Glomerular endothelial cell (primary cell): Measurements from ENCODE around the gene MTX2. TPM values are rescaled to one million over a fixed set of nuclear protein-coding genes. Genes with fewer than 3 reads are reported as not detected.
"Not testable (repeated sequence)": the region's sequence is repeated elsewhere in the genome, so short reads cannot be mapped to it uniquely, and the experiment has no call there.

Experiments
- DNase-seq: peaks from one replicate; pipeline ENCODE4 v3.0.0-alpha.2; 2011; ENCODE audit warnings: low read depth, low spot score; ENCODE audit errors: extremely low read depth
- total RNA-seq: library from RNA; depleted of rRNA; stranded (reverse); fragments of >200 nt; gene quantifications from 2 replicates; pipeline ENCODE4 v1.2.3, GENCODE V29; 2015

The MTX2 gene
- total RNA-seq, 1 donor from 2014 or later = 46.3 TPM

DNA sequence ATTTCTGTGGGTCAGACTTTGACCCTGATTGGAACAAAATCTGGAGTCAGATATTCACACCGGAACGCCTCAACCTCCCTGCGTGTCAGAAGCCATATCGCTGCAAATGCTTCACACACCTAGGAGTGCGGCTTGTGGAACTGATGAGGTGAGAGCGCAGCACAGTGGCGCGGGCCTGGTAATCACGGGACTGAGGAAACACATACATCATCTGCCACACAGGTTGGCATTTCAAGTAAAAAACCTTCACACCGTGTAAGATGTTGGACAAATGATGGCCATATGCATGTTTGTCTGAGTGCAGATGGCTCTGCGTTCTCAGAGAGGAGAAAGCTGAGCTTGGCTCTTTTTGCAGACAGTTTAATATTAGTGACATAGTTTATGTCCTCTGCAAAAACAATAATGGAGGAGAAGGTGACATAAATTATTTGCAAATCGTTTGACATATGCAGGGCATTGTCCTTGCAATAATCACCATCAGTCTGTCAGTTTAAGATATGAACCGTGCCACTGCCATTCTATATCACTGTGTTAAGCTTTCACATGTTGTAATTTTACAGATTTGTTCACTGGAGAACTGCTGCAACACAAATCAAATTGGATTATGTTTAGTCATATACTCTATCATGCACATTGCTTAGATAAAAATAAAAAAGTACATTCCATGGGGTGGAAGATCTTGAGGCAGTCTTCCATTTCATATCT, 101.4 kb downstream of the MTX2 start:
- no peak for DNase-seq

- DNase-seq = not testable (repeated sequence)
These were observed 103.9 kb downstream of the MTX2 start for GRCh38 chr2:176373155-176373554.

- no peak for DNase-seq
These were observed 109.1 kb downstream of the MTX2 start for GRCh38 chr2:176378323-176378722.

- DNase-seq = no peak
These were observed 111.1 kb downstream of the MTX2 start for GRCh38 chr2:176380341-176380740.

GRCh38 chr2:176383100-176383499, 113.9 kb downstream of the MTX2 start:
- no peak for DNase-seq

- DNase-seq = no peak
These were observed 114.7 kb downstream of the MTX2 start for GRCh38 chr2:176383836-176384442.

GRCh38 chr2:176385219-176385759, 116.0 kb downstream of the MTX2 start:
- no peak for DNase-seq

DNA sequence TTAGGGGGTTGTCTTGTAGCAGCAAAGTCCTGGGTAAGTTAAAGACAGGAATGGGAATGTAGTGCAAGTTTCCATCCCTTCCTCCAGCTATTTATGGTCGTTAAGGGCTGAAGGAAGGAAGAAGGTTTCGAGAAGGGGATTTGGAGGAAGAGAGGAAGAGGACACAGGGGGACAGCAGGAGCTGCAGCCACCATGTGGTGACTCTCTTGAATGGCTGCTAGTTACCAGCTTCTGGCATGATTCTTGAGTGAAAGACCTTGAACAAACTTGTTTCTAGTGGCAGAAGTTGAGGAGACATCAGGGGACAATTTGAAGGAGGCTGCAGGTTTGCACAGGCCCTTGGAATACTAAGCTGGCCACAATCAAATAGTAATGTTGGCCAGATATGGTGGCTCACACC, 116.6 kb downstream of the MTX2 start:
- DNase-seq = no peak

Other genes starting within 250 kb of the MTX2 start
- not detected in 2 replicates for gene EVX2, start 185.5 kb upstream of the MTX2 start, total RNA-seq
- gene HOXD13, start 176.7 kb upstream of the MTX2 start, total RNA-seq = not detected in 2 replicates
- gene HOXD12, start 169.6 kb upstream of the MTX2 start, total RNA-seq = not detected in 2 replicates
- 2.2 and 2.5 TPM in 2 replicates for gene HOXD11, start 162.2 kb upstream of the MTX2 start, total RNA-seq
- gene HOXD10, start 152.7 kb upstream of the MTX2 start, total RNA-seq = 1.3 and 2.0 TPM in 2 replicates
- 4.7 and 7.6 TPM in 2 replicates for gene HOXD9, start 146.7 kb upstream of the MTX2 start, total RNA-seq
- gene HOXD8, start 139.7 kb upstream of the MTX2 start, total RNA-seq = 14.2 and 18.9 TPM in 2 replicates
- 5.5 and 12.4 TPM in 2 replicates for gene HOXD4, start 117.9 kb upstream of the MTX2 start, total RNA-seq
- gene HOXD3, start 112.1 kb upstream of the MTX2 start, total RNA-seq = 5.3 and 7.2 TPM in 2 replicates
- gene HOXD1, start 80.8 kb upstream of the MTX2 start, total RNA-seq = 19.0 and 38.6 TPM in 2 replicates